ENCODE data around the gene ACP1.
"Not testable (repeated sequence)": the region's sequence is repeated elsewhere in the genome, so short reads cannot be mapped to it uniquely, and the experiment has no call there.

Gene ACP1

DNA sequence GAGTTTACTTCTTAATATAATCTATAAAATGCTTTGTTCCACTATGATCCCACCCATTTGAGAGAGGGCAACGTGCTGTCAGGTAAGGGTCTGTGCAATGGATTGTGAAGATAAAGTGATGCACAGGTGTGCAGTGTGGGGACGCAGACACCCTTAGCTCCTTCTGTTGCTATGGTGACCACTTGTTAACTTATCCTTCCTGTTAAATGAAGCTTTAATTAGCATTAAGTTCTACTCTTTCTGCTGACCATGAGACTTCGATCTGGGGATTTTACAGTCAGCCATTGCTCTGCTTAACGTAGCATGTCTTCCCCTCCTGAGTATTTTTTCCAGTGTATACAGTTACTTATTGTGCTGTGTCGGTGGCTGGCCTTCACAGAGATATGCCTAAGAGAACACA is 46.2 kb downstream of the ACP1 start:
- no peak for TF ChIP-seq EZH2phosphoT487 (IDR thresholded peaks at IDR 0.05; ENCODE audit: low read depth)
- TF ChIP-seq, protein P1, sequence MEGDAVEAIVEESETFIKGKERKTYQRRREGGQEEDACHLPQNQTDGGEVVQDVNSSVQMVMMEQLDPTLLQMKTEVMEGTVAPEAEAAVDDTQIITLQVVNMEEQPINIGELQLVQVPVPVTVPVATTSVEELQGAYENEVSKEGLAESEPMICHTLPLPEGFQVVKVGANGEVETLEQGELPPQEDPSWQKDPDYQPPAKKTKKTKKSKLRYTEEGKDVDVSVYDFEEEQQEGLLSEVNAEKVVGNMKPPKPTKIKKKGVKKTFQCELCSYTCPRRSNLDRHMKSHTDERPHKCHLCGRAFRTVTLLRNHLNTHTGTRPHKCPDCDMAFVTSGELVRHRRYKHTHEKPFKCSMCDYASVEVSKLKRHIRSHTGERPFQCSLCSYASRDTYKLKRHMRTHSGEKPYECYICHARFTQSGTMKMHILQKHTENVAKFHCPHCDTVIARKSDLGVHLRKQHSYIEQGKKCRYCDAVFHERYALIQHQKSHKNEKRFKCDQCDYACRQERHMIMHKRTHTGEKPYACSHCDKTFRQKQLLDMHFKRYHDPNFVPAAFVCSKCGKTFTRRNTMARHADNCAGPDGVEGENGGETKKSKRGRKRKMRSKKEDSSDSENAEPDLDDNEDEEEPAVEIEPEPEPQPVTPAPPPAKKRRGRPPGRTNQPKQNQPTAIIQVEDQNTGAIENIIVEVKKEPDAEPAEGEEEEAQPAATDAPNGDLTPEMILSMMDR (IDR thresholded peaks at IDR 0.05; ENCODE audit: low read depth, low read length) = no peak
- no peak overlapping the region for H3K9ac ChIP-seq (ENCODE audit: low read length)
- H3K27ac ChIP-seq (ENCODE audit: low read length) = no peak overlapping the region
- H3K27me3 ChIP-seq (ENCODE audit: low read depth, low read length) = no peaks in the 10 kb centered on the region
- H3K9me3 ChIP-seq (ENCODE audit: insufficient read depth, low read length) = no peaks in the 10 kb centered on the region
- no peak overlapping the region for H2AFZ ChIP-seq (ENCODE audit: low read depth, low read length)
- H4K20me1 ChIP-seq (ENCODE audit: insufficient read depth, low read length) = no peaks in the 10 kb centered on the region
- H3K4me2 ChIP-seq (ENCODE audit: low read length) = no peak overlapping the region
- H3K79me2 ChIP-seq (ENCODE audit: low read length) = no peaks in the 10 kb centered on the region
- no peaks in the 10 kb centered on the region for H3K36me3 ChIP-seq (replicated peaks; ENCODE audit: low read depth, low read length)
- H3K4me3 ChIP-seq (ENCODE audit: low read length) = no peak overlapping the region
- H3K4me1 ChIP-seq (ENCODE audit: low read length) = no peaks in the 10 kb centered on the region

DNA sequence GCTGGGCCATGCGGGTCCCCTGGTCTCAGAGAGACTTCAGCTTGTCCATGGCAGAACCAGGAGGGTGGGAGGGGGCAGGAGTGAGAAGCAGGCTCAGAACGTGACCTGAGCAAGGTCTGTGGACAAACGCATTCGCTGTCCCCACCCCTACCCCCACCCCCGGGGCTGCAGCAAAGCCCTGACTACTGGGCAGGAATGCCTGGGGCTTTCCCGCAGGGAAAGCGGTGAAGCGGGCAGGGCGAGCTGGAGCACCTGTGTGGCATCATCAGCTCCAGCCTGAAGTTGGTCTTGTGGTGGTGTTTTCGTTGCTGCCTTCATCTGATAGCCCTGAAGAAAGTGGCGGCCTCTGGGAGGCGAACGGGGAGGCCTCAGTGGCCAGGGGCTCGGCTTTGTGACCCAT is 49.2 kb downstream of the ACP1 start:
- no peaks in the 10 kb centered on the region for H3K36me3 ChIP-seq (replicated peaks; ENCODE audit: low read depth, low read length)
- H3K79me2 ChIP-seq (ENCODE audit: low read length) = no peaks in the 10 kb centered on the region
- TF ChIP-seq, protein P1 (IDR thresholded peaks at IDR 0.05; ENCODE audit: low read depth, low read length) = no peak
- no peak for TF ChIP-seq EZH2phosphoT487 (IDR thresholded peaks at IDR 0.05; ENCODE audit: low read depth)
- H3K9me3 ChIP-seq (ENCODE audit: insufficient read depth, low read length) = no peaks in the 10 kb centered on the region
- no peak overlapping the region for H3K4me2 ChIP-seq (ENCODE audit: low read length)
- H3K4me1 ChIP-seq (ENCODE audit: low read length) = no peaks in the 10 kb centered on the region
- H3K9ac ChIP-seq (ENCODE audit: low read length) = no peak overlapping the region
- no peak overlapping the region for H2AFZ ChIP-seq (ENCODE audit: low read depth, low read length)
- H4K20me1 ChIP-seq (ENCODE audit: insufficient read depth, low read length) = no peaks in the 10 kb centered on the region
- no peak overlapping the region for H3K27ac ChIP-seq (ENCODE audit: low read length)
- no peaks in the 10 kb centered on the region for H3K27me3 ChIP-seq (ENCODE audit: low read depth, low read length)
- no peak overlapping the region for H3K4me3 ChIP-seq (ENCODE audit: low read length)

DNA sequence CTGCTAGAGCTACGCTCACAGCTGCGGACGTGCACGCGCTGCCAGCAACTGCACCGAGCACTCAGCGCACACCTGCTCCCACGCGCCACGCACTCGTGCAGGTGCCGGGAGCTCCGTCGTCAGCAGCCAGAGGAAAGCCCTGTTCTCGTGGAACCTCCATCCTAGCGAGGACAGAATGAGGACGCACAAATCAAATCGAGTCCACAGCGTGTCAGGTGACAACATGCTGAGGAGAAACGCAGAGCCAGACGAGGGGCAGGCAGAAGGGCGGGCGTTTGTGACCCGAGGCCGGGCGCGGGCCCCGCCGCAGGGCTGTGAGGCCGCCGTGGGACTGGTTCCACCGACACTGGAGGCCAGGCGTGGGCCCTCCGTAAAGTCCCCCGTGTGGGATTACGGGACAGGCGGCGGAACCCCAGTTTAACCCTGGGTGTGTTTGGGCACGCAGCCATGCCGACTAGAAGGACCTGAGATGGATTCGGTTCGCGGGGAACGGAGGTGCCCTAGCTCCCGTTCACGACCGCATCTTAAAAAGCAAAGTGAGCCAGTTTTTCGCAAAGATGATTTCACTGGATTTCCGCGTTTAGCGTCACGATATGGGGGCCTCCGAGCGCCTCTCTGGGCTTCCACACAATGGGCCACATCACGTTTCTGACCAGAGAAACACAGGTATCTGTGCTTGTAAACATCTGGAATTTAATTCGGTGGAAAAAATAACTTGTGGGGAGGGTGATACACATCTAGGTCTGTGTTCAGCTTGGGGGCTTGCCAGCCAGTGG is 50.0 kb downstream of the ACP1 start:
- no peak overlapping the region for H3K9ac ChIP-seq (ENCODE audit: low read length)
- H3K4me3 ChIP-seq (ENCODE audit: low read length) = no peak overlapping the region
- TF ChIP-seq, protein P1 (IDR thresholded peaks at IDR 0.05; ENCODE audit: low read depth, low read length) = no peak
- TF ChIP-seq EZH2phosphoT487 (IDR thresholded peaks at IDR 0.05; ENCODE audit: low read depth) = no peak
- H2AFZ ChIP-seq (ENCODE audit: low read depth, low read length) = no peak overlapping the region
- no peaks in the 10 kb centered on the region for H4K20me1 ChIP-seq (ENCODE audit: insufficient read depth, low read length)
- H3K9me3 ChIP-seq (ENCODE audit: insufficient read depth, low read length) = no peaks in the 10 kb centered on the region
- H3K36me3 ChIP-seq (replicated peaks; ENCODE audit: low read depth, low read length) = no peaks in the 10 kb centered on the region
- H3K27me3 ChIP-seq (ENCODE audit: low read depth, low read length) = no peaks in the 10 kb centered on the region
- H3K79me2 ChIP-seq (ENCODE audit: low read length) = no peaks in the 10 kb centered on the region
- no peak overlapping the region for H3K4me2 ChIP-seq (ENCODE audit: low read length)
- no peak overlapping the region for H3K27ac ChIP-seq (ENCODE audit: low read length)
- H3K4me1 ChIP-seq (ENCODE audit: low read length) = no peaks in the 10 kb centered on the region

DNA sequence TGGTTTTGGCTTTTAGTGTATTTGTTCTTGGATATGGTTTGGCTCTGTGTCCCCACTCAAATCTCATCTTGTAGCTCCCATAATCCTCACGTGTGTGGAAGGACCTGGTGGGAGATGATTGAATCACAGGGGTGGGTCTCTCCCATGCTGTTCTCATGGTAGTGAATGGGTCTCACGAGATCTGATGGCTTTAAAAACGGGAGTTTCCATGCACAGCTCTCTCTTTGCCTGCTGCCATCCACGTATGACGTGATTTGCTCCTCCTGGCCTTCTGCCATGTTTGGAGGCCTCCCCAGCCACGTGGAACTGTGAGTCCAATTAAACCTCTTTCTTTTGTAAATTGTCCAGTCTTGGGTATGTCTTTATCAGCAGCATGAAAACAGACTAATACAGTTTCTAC is 51.2 kb downstream of the ACP1 start:
- H3K4me1 ChIP-seq (ENCODE audit: low read length); H3K4me3 ChIP-seq (ENCODE audit: low read length); H2AFZ ChIP-seq (ENCODE audit: low read depth, low read length); H3K27me3 ChIP-seq (ENCODE audit: low read depth, low read length); H3K36me3 ChIP-seq (replicated peaks; ENCODE audit: low read depth, low read length); H3K9me3 ChIP-seq (ENCODE audit: insufficient read depth, low read length); H4K20me1 ChIP-seq (ENCODE audit: insufficient read depth, low read length); H3K27ac ChIP-seq (ENCODE audit: low read length); H3K4me2 ChIP-seq (ENCODE audit: low read length); H3K79me2 ChIP-seq (ENCODE audit: low read length); H3K9ac ChIP-seq (ENCODE audit: low read length): not testable (repeated sequence)
